SH-SY5Y (cell line): ENCODE data around the gene MYO1D.

Experiments used
- GATA2 ChIP-seq: IDR thresholded peaks from 2 replicates; pipeline ENCODE4 v1.6.1; 2011; ENCODE audit warnings: mild to moderate bottlenecking, low read depth, low read length
- GATA3 ChIP-seq: IDR thresholded peaks from 2 replicates; pipeline ENCODE4 v1.6.1; 2011; ENCODE audit warnings: low read depth, mild to moderate bottlenecking, low read length, moderate library complexity

DNA sequence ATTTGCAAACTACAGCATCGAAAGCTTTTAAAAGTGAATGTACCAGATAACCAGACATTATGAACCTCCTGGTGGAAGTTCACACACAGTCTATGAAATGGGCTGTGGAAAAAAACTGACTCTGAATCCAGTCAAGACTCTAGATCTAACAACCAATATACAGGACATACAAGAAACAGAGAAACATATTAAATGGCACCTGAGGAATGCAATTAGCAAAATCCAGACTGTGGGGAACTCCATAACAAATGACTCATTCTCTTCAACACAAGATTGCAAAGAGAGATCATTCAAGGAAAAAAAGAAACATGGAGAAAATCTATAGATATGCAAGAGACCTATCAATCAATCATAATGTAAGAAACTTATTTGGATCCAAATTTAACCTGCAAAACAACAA, 119.0 kb downstream of the MYO1D start:
- no peak for TF ChIP-seq GATA2
- no peak for TF ChIP-seq GATA3
